ENCODE results near the gene SCFD2. TPM values are rescaled to one million over a fixed set of nuclear protein-coding genes. Genes with fewer than 3 reads are reported as not detected.
"Not testable (repeated sequence)": the region's sequence is repeated elsewhere in the genome, so short reads cannot be mapped to it uniquely, and the experiment has no call there.

Gene SCFD2
- total RNA-seq, 1 donor from 2014 or later: 46.6 TPM

DNA sequence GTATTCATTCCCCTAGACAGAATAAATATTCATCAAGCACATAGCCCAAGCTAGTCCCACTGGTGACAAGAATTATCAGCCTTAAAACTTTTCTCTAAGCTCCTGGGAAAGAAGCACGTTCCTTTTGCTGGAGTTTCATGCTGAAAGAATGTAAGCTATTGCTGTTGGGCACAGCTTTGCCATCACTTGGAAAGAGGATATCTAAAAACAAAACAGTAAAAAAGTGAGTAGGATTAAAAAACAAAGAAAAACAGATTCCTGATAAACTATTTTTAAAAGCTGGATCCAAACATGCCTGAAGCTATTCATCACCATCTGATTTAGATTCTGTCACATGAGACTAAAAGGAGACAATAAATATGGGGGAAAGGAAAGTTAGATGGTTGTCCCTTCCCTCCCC, 176.8 kb downstream of the SCFD2 start:
- no peak for DNase-seq (ENCODE audit: low spot score)

- no peak for DNase-seq (ENCODE audit: low spot score)
Measured at GRCh38 chr4:53186714-53187358, 179.0 kb downstream of the SCFD2 start.

- no peak for DNase-seq (ENCODE audit: low spot score)
Measured at GRCh38 chr4:53185869-53186585, 179.8 kb downstream of the SCFD2 start.

DNA sequence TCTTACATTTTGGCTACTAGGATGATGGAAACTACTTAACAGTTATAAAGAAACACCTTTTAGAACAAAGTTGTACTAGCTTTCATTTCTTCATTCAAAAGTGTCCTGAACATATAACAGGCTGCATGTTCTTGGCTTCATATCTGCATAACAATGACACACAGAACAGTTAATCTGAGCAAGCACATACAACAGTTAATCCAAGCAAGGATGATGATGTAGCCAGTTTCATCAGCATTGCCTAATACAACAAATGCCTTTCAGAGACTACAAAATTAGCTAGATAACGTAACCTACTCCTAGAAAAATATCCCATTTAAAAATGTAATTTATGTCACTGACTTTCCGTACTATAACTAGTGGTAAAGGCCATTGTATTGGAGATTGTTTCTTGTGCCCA, 182.1 kb downstream of the SCFD2 start:
- DNase-seq (ENCODE audit: low spot score): no peak

- DNase-seq (ENCODE audit: low spot score): not testable (repeated sequence)
Measured at GRCh38 chr4:53177751-53178150, 188.1 kb downstream of the SCFD2 start.

- DNase-seq (ENCODE audit: low spot score): no peak
Measured at GRCh38 chr4:53175640-53176039, 190.2 kb downstream of the SCFD2 start.

GRCh38 chr4:53174823-53175222, 191.0 kb downstream of the SCFD2 start:
- no peak for DNase-seq (ENCODE audit: low spot score)

DNA sequence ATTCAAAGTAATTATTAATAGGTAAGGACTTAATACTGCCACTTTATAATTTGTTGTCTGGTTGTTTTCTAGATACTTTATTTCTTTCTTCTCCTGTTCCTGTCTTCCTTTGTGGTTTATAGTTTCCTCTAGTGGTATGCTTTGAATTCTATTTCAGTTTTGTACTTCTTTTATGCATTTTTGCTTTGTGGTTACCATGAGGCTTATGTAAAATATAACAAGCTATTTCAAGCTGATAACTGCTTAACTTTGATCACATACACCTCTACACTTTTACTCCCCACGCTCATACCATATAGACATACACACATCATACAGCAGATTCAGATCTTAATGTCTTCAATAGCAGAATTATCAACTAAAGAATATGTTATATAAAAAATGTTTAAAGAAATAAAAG, 192.3 kb downstream of the SCFD2 start:
- DNase-seq (ENCODE audit: low spot score): no peak

DNA sequence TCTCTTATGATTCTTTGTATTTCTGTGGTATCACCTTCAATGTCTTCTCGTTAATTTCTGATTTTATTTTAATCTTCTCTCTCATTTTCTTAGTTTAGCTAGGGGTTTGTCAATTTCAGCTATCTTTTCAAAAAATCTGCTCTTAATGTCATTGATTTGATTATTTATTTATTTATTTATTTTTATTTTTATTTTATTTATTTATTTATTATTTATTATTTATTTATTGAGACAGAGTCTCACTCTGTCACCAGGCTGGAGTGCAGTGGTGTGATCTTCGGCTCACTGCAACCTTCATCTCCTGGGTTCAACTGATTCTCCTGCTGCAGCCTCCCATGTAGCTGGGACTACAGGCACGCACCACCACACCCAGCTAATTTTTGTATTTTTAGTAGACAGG, 194.1 kb downstream of the SCFD2 start:
- no peak for DNase-seq (ENCODE audit: low spot score)

DNA sequence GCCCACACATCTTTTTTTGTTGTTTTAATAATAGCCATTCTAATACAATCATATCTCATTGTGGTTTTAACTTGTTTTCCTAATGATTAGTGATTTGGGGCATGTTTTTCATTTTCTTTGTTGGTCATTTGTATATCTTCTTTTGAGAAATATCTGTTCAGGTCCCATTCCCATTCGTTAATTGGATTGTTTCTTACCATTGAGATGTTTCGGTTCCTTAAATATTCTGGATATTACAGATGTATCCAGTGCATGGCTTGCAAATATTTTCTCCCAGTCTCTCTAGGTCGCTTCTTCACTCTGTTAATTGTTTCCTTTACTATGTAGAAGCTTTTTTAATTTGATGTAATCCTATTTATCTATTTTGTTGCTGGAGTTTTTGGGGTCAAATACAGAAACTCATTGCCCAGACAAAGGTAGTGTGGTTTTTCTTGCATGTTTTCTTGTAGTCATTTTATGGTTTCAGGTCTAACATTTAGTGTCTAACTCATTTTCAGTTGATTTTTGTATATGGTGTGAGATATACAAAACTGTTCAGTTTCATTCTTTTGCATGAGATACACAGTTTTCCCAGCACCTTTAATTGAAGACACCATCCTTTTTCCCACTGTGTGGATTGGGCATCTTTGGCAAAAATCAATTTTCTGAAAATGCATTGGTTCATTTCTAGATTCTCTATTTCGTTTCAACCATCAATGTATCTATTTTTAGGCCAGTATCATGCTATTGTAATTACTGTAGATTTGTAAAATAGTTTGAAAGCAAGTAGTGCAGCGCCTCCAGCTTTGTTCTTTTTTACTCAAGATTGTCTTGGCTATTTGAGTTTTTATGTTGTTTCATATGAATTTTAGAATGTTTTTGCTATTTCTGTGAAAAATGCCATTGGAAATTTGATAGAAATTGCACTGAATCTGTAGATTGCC, 195.9 kb downstream of the SCFD2 start:
- DNase-seq (ENCODE audit: low spot score): no peak

- DNase-seq (ENCODE audit: low spot score): no peak
Measured at GRCh38 chr4:53168228-53168627, 197.6 kb downstream of the SCFD2 start.

DNA sequence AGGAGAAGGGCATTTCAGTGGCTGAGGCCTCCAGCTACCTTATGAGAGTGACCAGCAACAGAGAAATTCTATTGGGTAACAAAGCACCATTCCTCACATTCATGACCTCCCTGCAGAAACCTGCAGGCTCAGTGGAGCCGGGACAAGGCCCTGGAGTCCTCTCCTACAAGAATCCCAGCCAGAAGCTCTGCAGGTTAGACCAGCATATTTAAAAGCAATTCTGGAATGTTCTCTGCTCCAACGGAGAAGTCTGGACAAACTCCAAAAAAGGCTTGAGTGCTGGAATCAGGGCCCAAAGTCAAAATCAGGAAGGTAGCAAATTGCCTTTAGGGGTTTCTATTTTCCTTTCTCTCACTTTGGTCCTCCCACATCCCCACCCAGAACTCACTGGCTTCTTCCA, 202.9 kb downstream of the SCFD2 start:
- no peak for DNase-seq (ENCODE audit: low spot score)

- DNase-seq (ENCODE audit: low spot score): no peak
Measured at GRCh38 chr4:53161787-53162433, 204.0 kb downstream of the SCFD2 start.

DNA sequence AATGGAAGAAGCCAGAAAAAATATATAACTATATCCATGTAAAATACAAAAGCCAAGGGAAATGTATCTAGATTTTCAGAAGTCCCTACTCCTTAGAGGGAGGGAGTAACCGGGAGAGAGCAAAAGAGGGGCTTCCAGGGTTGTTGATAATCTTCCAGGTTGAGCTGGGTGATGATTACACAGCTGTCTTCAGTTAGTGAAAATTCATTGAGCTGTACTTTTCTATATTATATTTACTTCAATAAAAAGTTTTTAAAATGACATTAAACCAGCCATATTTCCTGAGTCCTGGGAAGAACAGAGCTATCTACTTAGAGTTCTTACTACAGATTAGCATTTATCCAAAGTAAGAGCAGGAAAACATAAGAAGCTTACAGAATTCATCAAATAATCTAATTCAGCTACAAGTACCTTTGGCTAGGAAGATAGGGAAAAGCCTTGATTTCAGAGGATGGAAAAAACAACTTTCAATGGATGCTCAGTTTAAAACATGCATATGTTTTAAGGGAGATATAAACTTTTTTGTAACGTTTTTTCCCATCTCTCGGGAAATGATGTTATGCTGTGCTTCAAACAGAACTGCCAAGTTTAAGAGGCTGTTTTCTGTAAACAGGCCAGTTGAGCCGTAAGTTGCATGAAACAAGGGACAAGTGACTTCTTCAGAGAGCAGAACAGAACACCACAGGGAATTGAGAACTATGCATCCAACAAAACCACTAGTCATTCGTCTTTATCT, 204.6 kb downstream of the SCFD2 start:
- DNase-seq (ENCODE audit: low spot score): no peak

GRCh38 chr4:53156896-53157295, 209.0 kb downstream of the SCFD2 start:
- DNase-seq (ENCODE audit: low spot score): no peak

DNA sequence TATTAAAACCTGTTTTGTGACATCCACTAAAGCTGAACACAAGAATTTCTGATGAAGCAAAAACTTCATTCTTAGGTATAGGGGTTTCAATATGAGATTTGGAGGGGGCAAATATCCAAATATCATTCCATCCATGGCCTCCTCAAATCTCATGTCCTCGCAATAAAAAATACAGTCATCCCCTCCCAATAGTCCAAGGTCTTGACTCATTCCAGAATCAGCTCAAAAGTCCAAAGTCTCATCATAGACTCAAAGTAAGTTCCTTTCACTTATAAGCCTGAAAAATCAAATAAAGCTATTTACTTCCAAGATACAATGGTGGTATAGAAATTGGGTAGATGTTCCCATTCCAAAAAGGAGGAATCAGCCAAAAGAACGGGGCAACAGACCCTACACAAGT, 213.4 kb downstream of the SCFD2 start:
- DNase-seq (ENCODE audit: low spot score): no peak

DNA sequence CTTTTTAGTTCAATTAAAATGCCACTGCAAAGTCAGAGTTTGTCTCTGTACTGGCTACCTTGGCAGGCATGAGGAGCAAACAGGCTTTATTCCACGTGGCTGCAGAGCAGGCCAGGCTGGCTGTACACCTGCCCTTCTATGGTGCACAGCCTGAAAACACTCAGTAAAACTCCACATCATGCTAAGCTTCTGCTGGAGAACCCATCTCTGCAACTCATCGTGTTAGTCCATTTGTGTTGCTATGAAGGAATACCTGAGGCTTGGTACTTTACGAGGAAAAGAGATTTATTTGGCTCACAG, 214.4 kb downstream of the SCFD2 start:
- no peak for DNase-seq (ENCODE audit: low spot score)

DNA sequence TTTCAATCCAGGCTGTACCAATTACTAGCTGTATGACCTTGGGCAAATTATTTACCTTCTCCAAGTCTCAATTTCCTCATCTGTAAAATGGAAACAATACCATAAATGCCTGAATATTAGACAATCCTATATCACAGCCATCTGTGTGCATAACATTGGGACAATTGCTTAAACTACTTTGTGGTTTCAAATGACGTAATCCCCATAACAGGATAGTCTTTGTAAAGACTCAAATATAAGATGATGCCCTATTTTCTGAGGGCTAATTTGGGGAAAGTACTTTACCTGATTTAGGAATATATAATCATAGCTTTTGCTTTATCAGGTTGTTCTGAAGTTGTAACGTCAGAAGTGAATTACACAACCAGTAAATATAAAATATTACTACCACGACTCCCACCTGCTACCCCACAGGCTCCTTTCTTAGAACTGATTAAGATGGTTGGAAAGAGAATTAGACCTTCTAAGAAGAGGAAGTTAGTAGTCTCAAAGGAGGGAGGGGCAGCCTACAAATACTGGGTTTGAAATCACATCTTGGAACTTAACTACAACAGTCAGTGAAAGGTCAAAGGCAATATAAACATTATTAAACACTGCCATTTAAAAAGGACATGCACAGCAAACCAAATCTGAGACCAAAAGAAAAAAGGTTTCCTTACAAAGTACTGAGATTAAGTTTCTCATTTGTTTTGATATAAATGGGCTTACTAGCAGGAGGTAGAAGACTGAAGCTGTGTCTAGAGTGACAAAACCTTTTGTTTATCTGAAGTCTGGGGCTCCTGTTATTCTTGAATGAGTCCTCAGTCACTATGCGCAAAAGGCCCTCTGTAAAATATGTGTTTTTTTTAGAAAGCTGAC, 215.0 kb downstream of the SCFD2 start:
- DNase-seq (ENCODE audit: low spot score): no peak

DNA sequence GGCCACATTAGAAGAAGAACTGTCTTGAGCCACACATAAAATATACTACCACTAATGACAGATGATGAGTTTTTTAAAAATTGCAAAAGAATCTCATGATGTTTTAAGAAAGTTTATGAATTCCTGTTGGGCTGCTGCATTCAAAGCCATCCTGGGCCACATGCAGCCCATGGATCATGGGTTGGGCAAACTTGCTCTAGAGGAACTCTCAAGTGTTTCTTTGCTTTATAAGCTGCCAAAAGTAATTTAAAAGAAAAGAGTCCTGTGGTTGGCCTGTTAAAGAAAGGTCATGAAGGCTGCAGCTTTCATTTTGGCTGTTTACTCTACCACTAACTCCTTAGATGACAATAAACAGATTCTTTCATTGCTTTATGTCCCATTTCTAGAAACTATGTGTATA, 218.2 kb downstream of the SCFD2 start:
- no peak for DNase-seq (ENCODE audit: low spot score)

GRCh38 chr4:53147197-53147596, 218.7 kb downstream of the SCFD2 start:
- DNase-seq (ENCODE audit: low spot score): no peak

DNA sequence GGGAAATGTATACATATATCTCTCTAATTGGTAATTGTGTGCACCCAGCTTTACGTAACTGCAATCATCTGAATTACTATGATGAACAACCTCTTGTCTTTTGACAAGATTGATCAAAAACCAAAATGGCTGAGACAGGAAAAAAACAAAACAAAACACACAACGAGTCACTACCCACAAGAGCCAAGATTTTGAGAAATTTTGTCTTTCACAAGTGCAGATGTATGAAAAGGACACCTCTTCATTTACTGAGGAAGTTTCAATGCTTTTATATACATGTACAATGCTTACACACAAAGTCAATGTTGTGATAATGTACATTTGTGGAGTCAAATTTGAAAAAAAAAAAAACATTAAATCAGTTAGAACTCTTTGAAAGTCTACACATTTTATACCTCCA, 224.6 kb downstream of the SCFD2 start:
- DNase-seq (ENCODE audit: low spot score): no peak
